ENCODE measurements around the gene ENC1.

Gene ENC1

GRCh38 chr5:74630453-74631066 is 10.0 kb downstream of the ENC1 start:
- no peak for DNase-seq

- DNase-seq: no peak
Observed at GRCh38 chr5:74629326-74629725, 11.2 kb downstream of the ENC1 start.

DNA sequence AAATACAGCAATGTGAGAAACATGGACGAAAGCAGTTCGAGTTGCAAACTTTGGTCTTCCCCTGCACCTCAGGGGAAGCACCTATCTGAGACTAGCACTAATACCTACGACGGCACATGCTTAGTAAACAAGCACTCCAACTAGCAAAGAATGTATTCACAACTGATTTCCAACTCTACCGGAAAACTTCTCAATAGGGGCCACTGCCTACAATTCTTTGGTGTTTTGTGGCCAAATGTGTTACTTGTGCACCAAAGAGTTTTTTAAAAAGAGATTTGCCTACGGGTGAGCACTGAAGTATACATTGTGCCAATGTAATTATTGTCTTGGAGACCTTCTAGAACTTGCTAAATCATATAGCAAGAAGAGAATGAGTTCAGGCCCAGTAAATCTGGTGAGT is 12.2 kb downstream of the ENC1 start:
- DNase-seq: no peak

GRCh38 chr5:74627646-74628279 is 12.8 kb downstream of the ENC1 start:
- DNase-seq: no peak

DNA sequence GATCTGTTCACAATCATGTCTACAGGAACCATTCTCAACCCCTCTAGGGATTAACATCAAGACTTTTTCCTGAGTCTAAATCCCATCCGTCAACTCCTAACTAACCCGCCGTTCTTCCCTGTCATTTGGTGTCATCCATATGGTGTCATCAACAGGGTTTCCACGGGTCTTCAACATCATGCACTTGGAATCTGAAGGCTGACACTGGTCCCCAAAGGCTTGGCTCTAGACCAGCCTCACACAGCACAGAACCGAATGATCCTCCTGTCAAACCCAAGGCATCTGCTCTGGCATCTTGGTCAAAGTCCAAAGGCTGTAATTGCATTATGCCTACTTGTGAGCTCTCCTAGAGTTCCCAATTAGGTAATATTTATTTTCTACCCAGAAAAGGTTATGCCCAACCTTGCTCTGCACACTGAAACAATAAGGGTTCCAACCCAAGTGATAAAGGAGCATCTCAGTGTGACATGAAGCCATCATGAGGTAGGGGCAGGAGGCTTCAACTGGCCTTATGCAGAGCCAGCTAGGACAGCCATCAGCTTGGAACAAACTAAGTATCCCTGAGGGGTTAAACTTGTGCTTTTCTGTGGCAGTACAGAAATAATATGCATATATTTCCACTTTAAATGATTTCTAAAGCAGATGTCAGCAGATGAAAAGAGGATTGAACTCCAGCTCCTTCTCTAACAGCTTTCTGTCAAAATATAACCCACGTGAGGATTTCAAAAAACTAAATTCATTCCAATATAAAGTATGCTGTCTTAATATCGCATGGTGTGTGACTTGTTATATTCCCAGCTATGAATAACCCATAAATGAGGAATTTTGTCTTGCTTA is 13.9 kb downstream of the ENC1 start:
- DNase-seq: no peak

DNA sequence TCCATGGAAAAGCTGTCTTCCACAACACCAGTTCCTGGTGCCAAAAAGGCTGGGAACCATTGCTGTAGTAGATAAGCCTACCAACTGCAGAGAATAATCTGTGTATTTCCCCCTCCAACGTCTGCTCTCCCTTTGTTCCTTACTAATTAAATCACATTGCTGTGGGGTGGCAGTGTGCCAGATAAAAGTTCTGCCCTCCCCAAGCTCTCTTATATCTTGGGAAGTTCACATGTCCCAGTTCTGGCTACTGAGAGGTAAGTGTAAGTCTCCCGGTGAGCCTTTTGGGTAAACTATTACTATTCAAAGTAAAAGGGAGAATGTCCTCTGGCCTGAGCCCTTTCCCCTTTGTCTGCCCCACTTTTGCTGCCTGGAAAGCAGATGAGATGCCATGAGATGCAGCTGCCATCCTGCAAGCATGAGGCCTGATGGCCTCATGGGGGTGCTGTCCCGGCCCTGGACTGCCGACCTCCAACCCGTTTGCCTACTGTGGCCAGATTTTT is 14.7 kb downstream of the ENC1 start:
- DNase-seq: peak; percentile 16

GRCh38 chr5:74624931-74625505 is 15.5 kb downstream of the ENC1 start:
- no peak for DNase-seq

GRCh38 chr5:74624501-74624900 is 16.0 kb downstream of the ENC1 start:
- no peak for DNase-seq

GRCh38 chr5:74623748-74624408 is 16.6 kb downstream of the ENC1 start:
- no peak for DNase-seq

DNA sequence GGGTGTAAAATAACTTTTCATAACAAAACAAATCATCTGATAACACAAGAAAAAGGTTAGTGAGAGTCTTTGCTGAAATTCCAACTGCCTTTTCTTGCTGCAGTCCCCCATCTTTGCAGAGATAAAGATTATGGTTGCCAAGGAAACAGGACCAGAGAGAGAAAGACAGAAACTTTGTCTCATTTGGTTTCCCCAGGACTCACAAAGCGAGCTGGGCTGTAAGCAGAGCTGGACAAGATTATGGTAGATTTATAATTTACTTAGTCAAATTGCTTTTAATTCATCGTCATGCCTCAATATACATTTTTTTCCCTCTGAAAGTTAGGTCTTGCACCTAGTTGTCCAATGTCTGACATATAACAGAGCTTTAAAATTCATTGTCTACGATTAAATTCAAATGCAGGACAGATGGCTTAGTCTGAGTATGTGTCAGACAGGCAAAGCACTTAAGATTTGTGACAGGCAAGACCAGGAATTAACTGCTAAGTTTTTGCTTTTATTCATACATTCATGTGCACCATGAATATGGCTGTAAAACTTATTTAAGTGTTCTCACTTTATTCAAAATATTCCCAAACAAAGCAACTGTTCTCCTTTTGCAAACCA is 17.4 kb downstream of the ENC1 start:
- no peak for DNase-seq

GRCh38 chr5:74622122-74622521 is 18.4 kb downstream of the ENC1 start:
- DNase-seq: no peak

DNA sequence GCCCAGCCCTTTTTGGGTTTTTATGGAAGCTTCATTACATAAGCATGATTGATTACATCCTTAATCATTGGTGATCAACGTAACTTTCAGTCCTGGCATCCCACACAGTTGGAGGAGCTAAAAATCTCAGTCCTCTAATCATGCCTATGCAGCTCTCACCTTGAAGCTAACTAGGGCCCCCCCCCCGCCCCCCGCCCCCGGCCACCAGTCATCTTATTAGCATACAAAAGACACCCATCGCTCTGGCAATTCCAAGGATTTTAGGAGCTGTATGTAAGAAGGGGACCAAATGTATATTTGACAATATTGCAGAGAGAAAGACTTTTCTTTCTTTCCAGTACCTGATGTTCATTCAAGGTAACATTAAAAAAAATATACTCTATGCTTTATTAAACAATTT is 19.0 kb downstream of the ENC1 start:
- DNase-seq: no peak

DNA sequence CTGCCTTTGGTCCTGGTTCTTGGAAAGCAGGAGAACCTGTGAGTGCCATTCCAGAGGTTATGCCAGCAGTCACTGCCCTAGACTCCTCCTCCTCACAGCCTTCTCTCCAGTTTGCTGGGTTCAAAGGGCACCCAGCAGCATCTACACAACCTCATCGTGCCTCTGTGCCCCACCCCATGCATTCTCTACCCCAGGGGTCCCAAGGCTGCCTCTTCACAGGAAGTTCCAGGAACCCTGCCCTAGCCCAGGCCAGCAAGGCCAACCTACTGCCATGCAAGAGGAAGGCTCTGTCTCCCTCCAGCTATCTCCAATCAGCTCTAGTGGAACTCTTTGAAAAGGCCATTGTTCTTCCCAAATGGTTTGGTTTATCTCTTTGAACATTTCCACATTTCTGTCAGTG is 21.2 kb downstream of the ENC1 start:
- no peak for DNase-seq

GRCh38 chr5:74618106-74618505 is 22.4 kb downstream of the ENC1 start:
- no peak for DNase-seq

- no peak for DNase-seq
Observed at GRCh38 chr5:74617202-74617601, 23.3 kb downstream of the ENC1 start.

DNA sequence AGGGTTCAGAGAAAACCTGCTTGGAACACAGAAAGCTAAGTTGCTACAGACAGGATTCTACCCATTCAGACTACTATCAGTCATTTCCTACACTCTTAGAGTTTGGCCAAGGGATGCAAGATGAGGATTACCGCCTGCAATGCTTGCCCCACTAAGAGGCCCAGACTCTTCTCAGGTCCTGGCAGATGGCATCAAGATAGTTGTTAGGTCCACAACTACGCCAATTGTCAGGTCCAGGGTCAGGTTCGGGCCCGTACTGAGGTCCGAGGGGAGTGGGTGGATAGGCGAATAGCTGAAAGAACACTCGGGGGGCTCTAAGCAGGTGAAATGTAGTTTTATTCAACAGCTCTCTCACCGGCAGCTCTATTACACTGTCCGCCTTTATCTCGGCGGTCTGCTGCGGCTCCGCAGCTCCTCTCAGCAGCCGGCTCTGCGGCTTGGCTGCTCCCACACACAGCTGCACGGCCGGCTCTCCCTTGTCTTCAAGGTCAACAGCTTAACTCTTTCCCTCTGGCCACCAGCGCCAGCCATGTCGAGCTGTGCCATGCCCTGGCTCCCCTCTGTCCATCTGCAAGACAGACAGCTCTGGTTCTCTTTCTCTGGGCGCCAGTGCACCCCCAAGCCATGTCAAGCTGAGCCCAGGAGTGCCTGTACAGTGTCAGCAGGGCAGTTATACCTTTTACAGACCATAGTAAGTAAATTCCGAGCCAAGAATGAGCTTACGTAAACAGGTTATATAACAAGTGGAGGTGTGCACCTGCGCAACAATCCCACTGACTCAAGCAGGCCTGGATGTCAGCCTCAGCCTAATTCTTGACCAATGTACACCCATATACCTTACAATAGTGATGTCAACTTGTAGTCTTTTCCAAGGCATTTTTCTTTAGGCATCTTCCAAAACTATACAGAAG is 24.0 kb downstream of the ENC1 start:
- no peak for DNase-seq

DNA sequence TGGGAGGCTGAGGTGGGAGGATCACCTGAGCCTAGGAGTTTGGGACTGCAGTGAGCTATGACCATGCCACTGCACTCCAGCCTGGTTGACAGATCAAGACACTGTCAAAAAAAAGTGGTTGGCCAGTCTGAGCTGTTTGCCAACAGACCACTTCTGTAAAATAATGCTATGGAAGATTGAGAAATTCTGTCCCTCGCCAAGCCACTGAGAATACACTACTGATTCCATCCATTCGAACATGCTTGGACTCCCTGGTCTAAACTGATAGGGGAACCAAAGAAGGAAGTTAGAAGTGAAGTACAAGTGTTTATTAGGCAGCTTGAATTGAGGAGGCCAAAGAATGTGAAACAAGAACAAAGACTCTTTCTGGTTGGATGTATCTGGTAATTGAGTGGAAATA is 27.2 kb downstream of the ENC1 start:
- no peak for DNase-seq

GRCh38 chr5:74612045-74612444 is 28.5 kb downstream of the ENC1 start:
- DNase-seq: no peak

DNA sequence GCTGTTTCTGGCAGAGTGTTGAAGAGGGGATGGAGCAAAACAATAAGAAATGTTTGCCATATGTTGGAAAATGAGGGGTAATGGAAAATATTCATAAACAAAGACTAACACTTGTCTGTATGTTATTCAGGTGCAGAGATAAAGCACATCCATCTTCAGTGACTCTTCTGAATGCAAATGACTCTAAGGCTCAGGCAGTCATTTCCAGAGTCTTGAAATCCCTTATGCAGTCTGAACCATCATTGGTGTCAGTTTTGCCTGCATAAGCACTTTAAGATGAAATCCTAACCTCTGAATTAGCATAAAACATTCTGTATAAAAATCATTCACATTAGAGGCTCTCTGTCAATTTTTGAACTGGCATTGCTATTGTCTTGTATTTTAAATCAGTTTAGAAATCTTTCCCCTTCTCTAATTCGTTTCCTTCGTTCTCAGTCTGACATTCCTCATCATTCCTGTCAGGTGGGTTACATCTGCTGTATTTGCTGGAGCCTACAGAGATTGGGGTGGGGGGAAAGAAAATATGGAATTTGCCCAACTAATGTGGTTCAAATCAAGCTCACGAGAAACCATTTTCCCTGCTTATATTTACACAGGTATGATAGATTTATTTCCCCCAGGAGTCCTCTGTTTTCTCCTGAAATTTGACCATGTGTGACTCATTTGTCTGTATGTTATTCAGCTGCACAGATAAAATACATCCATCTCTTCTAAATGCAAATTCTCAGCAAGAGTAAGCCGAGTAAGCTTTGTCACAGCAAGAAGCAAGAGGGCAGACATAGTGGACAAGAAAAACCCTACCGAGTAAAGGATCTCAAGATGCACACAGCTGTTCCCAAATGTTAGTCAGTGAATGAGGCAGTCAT is 31.6 kb downstream of the ENC1 start:
- DNase-seq: no peak

- DNase-seq: no peak
Observed at GRCh38 chr5:74605759-74606158, 34.8 kb downstream of the ENC1 start.

DNA sequence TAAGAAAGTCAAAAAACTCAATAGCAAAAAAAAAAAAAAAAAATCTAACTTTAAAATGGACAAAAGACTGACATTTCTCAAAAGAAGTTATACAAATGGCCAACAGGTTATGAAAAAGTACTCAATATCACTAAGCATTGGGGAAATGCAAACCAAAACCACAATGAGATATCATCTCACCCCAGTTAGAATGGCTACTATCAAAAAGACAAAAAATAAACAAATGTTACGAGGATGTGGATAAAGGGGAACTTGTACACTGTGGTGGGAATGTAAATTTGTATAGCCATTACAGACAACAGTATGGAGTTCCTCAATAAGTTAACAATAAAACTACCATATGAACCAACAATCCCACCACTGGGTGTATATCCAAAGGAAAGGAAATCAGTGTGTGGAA is 37.2 kb downstream of the ENC1 start:
- no peak for DNase-seq

All from NCI-H1694 (cell line).